ENCODE results near the gene PSMA5. TPM values are rescaled to one million over a fixed set of nuclear protein-coding genes. Genes with fewer than 3 reads are reported as not detected.

The PSMA5 gene
- total RNA-seq, 1 experiment from 2014 or later, result 133 TPM

DNA sequence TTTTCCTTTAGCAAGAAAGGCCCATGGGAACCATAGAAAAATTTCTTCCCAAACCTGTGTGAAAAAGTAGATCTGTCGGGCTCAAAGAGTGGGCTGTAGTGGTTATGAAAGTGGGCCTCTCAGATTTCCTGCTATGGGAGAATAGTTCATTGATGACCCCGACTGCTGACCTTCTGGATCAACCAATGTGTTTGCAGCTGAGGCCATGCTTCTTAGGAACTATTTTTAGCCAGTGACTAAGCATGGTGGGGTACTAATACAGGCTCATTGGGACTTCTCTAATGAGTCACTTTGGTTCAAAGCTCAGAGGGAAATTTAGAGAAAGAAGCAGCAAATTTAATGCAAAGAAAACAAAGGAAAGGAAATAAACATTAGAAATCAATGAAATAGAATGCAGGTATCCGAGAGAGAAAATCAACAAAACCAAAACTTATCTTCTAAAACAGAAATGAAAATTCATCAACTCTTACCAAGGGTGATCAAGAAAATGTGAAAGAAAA, 12.6 kb upstream of the PSMA5 start:
- no peak overlapping the region for H2AFZ ChIP-seq (ENCODE audit: low read length)
- H2BK20ac ChIP-seq (ENCODE audit: low read depth, low read length, poor library complexity, severe bottlenecking), result no peak overlapping the region
- H4K5ac ChIP-seq (ENCODE audit: insufficient read length, low read depth, low read length), result no peak overlapping the region
- no peak overlapping the region for H2BK12ac ChIP-seq (ENCODE audit: insufficient read length, low read depth, low read length)
- no peaks in the 10 kb centered on the region for H4K20me1 ChIP-seq (ENCODE audit: control insufficient read depth, insufficient read depth, insufficient read length)
- no peak overlapping the region for H2BK15ac ChIP-seq (ENCODE audit: low read depth, low read length)
- H3K4me3 Mint-ChIP-seq, result no peak overlapping the region
- no CpG with 5 or more reads among the region's 3 CpGs for WGBS (ENCODE audit: extremely low coverage, insufficient read length, low lambda C conversion rate)
- no peaks in the 10 kb centered on the region for H3K79me1 ChIP-seq (ENCODE audit: insufficient read depth, low read depth, low read length, poor library complexity, severe bottlenecking)
- H4K8ac ChIP-seq (replicated peaks; ENCODE audit: insufficient read length, low read depth, low read length), result no peak overlapping the region
- H3K9ac ChIP-seq (ENCODE audit: extremely low read depth, insufficient read length, low read length), result no peak overlapping the region
- H3K36me3 Mint-ChIP-seq (ENCODE audit: insufficient read depth in 1 of 3, low read depth in 3 of 3), result peaks cover 0 to 7% (median 5%) of the 10 kb centered on the region in 3 experiments; a peak in 4 of 7 replicates
- no peaks in the 10 kb centered on the region for H3K9me3 ChIP-seq (ENCODE audit: control insufficient read depth, low read depth, low read length)
- no peak overlapping the region for H4K91ac ChIP-seq (ENCODE audit: insufficient read length, low read depth, low read length)
- H2BK120ac ChIP-seq (ENCODE audit: low read depth, low read length, poor library complexity, severe bottlenecking), result no peak overlapping the region
- peaks cover 11% of the 10 kb centered on the region in 2 experiments for H3K9me3 Mint-ChIP-seq
- DNase-seq, result no peak
- no peak overlapping the region for H3K18ac ChIP-seq (ENCODE audit: insufficient read length, low read depth, low read length)
- H3K23me2 ChIP-seq (ENCODE audit: insufficient read length, low read depth, low read length, poor library complexity, severe bottlenecking), result no peaks in the 10 kb centered on the region
- H2AK5ac ChIP-seq (ENCODE audit: insufficient read length, low read length), result no peak overlapping the region
- H3K4me2 ChIP-seq (ENCODE audit: insufficient read depth, insufficient read length, low read length), result no peak overlapping the region
- H3K4me1 ChIP-seq (ENCODE audit: insufficient read depth, low read length), result no peaks in the 10 kb centered on the region
- no peaks in the 10 kb centered on the region for H3K4me1 Mint-ChIP-seq
- no peak overlapping the region for H3K27ac ChIP-seq (ENCODE audit: insufficient read length, low read depth, low read length)
- TF ChIP-seq, protein P1, sequence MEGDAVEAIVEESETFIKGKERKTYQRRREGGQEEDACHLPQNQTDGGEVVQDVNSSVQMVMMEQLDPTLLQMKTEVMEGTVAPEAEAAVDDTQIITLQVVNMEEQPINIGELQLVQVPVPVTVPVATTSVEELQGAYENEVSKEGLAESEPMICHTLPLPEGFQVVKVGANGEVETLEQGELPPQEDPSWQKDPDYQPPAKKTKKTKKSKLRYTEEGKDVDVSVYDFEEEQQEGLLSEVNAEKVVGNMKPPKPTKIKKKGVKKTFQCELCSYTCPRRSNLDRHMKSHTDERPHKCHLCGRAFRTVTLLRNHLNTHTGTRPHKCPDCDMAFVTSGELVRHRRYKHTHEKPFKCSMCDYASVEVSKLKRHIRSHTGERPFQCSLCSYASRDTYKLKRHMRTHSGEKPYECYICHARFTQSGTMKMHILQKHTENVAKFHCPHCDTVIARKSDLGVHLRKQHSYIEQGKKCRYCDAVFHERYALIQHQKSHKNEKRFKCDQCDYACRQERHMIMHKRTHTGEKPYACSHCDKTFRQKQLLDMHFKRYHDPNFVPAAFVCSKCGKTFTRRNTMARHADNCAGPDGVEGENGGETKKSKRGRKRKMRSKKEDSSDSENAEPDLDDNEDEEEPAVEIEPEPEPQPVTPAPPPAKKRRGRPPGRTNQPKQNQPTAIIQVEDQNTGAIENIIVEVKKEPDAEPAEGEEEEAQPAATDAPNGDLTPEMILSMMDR (conservative IDR thresholded peaks at IDR 0.05), result no peak
- peaks cover 4% of the 10 kb centered on the region; the same call in 1 of the 2 replicates for H3K27me3 Mint-ChIP-seq (ENCODE audit: low read depth)
- no peak overlapping the region for H3K56ac ChIP-seq (ENCODE audit: insufficient read length, low read depth, low read length)
- no peak overlapping the region for H3T11ph ChIP-seq (ENCODE audit: low read length)
- no peaks in the 10 kb centered on the region for H3K79me2 ChIP-seq (ENCODE audit: insufficient read depth, low read length)
- H3K14ac ChIP-seq (ENCODE audit: insufficient read depth, low read length), result no peak overlapping the region
- H2BK5ac ChIP-seq (ENCODE audit: insufficient read length, low read length), result no peak overlapping the region
- H3K27me3 ChIP-seq (ENCODE audit: insufficient read depth, low read length), result 0 out of 2 replicates have a peak, but pooled peaks cover 2% of the 10 kb centered on the region
- no peak overlapping the region for H3K23ac ChIP-seq (ENCODE audit: insufficient read length, low read depth, low read length)
- H3K27ac Mint-ChIP-seq, result no peak overlapping the region
- no peak overlapping the region for H3K4ac ChIP-seq (ENCODE audit: low read depth, low read length)
